NCI-H2081 (cell line): Measurements from ENCODE around the gene ACP5.
"Not testable (repeated sequence)": the region's sequence is repeated elsewhere in the genome, so short reads cannot be mapped to it uniquely, and the experiment has no call there.

Source experiments
- DNase-seq, 2 experiments: peaks; one replicate each; lab custom pipeline; 2025; lab: John Stamatoyannopoulos, UW

ACP5 gene

GRCh38 chr19:11577451-11578257, at the start of gene ACP5:
Gene ACP5, minus strand, starts transcription at chr19:11577645. Its CDS starts 328 bp downstream, at chr19:11577317.
- no peak for DNase-seq

GRCh38 chr19:11626252-11626651, 48.8 kb upstream of the ACP5 start:
- no peak for DNase-seq

- DNase-seq: no peak
These were observed 46.6 kb upstream of the ACP5 start for GRCh38 chr19:11624069-11624463.

GRCh38 chr19:11622401-11622800, 45.0 kb upstream of the ACP5 start:
- not testable (repeated sequence) for DNase-seq

GRCh38 chr19:11620553-11620952, 43.1 kb upstream of the ACP5 start:
- DNase-seq: no peak

- DNase-seq: no peak
These were observed 40.0 kb upstream of the ACP5 start for GRCh38 chr19:11617180-11618062.

GRCh38 chr19:11612816-11613511, 35.5 kb upstream of the ACP5 start:
- DNase-seq: no peak

- no peak for DNase-seq
These were observed 34.3 kb upstream of the ACP5 start for GRCh38 chr19:11611730-11612129.

GRCh38 chr19:11606484-11606883, 29.0 kb upstream of the ACP5 start:
- DNase-seq: no peak

GRCh38 chr19:11599704-11600103, 22.3 kb upstream of the ACP5 start:
- DNase-seq: not testable (repeated sequence)

GRCh38 chr19:11598746-11599145, 21.3 kb upstream of the ACP5 start:
- no peak for DNase-seq

GRCh38 chr19:11598103-11598483, 20.6 kb upstream of the ACP5 start:
- DNase-seq: no peak

- DNase-seq: peak; percentile 98
These were observed 20.0 kb upstream of the ACP5 start, which contains the start of gene ZNF627 for GRCh38 chr19:11597202-11598102. Gene ZNF627, plus strand, starts transcription at chr19:11597483. Its CDS starts 145 bp downstream, at chr19:11597628.

GRCh38 chr19:11596156-11596555, 18.7 kb upstream of the ACP5 start:
- no peak for DNase-seq

- no peak for DNase-seq
These were observed 16.6 kb upstream of the ACP5 start for GRCh38 chr19:11594084-11594483.

- peak in 1 of 2 experiments; percentile 42 for DNase-seq
These were observed 10.7 kb upstream of the ACP5 start for GRCh38 chr19:11587975-11588631.

- DNase-seq: peak; percentile 71 to 76
These were observed 10.0 kb upstream of the ACP5 start for GRCh38 chr19:11587302-11587974.

GRCh38 chr19:11586331-11586730, 8.9 kb upstream of the ACP5 start:
- DNase-seq: no peak

- DNase-seq: no peak
These were observed 4.3 kb upstream of the ACP5 start for GRCh38 chr19:11581740-11582139.

GRCh38 chr19:11580116-11580515, 2.7 kb upstream of the ACP5 start:
- no peak for DNase-seq
